B cell (primary cell): Measurements from ENCODE around the gene NPBWR2. TPM values are rescaled to one million over a fixed set of nuclear protein-coding genes. Genes with fewer than 3 reads are reported as not detected.

Experiments used
- ATAC-seq: fragments of 200-7000 bp; cut with Tn5 transposase; one replicate; pipeline ENCODE4 v1.10.0; 2021; ENCODE audit warnings: low read depth, mild to moderate bottlenecking, moderate number of reproducible peaks, moderate library complexity
- CTCF ChIA-PET: fragments of 350-600 bp; sonication (Branson Sonifier 250); formaldehyde crosslinking; loops from one replicate; lab custom pipeline; 2021; ENCODE audit warnings: antibody characterized with exemption, inconsistent platforms; lab: Charles Lee
- POLR2A ChIA-PET: fragments of 350-600 bp; sonication (Branson Sonifier 250); formaldehyde crosslinking; loops from one replicate; lab custom pipeline; 2021; ENCODE audit warnings: antibody characterized with exemption; lab: Charles Lee
- DNase-seq: peaks from one replicate; pipeline ENCODE4 v3.0.0; 2013
- H2AFZ ChIP-seq: 2 replicates; pipeline ENCODE4 v1.6.1; 2012; ENCODE audit warnings: mild to moderate bottlenecking, low read depth, low read length; ENCODE audit not compliant: insufficient read depth, poor library complexity, severe bottlenecking
- H3K27ac ChIP-seq, 2 donors: 1 replicate in 1 of 2; 2 replicates in 1 of 2; pipeline ENCODE4 v1.5.1; 2012 to 2013; ENCODE audit warnings: low read length in 2 of 2, mild to moderate bottlenecking in 2 of 2, moderate library complexity in 1 of 2
- H3K27me3 ChIP-seq, 4 experiments: fragments of 200-600 bp in 1 of 4; sonication (generic) in 1 of 4; replicated peaks in 1 of 4; 1 replicate in 2 of 4; 2 replicates in 2 of 4; pipeline versions ENCODE4 v1.6.1 to v1.7.0; 2013 to 2016; ENCODE audit warnings: low read length in 3 of 4, mild to moderate bottlenecking in 2 of 4, mixed read lengths in 1 of 4, moderate library complexity in 1 of 4; ENCODE audit not compliant: insufficient read depth in 4 of 4, control insufficient read depth in 3 of 4; ENCODE audit errors: control extremely low read depth in 1 of 4
- H3K36me3 ChIP-seq, 2 experiments: replicated peaks in 1 of 2; 1 replicate in 1 of 2; 2 replicates in 1 of 2; pipeline versions ENCODE4 v1.6.1 to v1.7.1; 2013; ENCODE audit warnings: low read length in 1 of 2; ENCODE audit not compliant: insufficient read depth in 2 of 2, control insufficient read depth in 1 of 2; ENCODE audit errors: control extremely low read depth in 1 of 2, extremely low read depth in 1 of 2
- H3K4me1 ChIP-seq, 2 donors: fragments of 200-600 bp in 1 of 2; sonication (generic) in 1 of 2; 1 replicate in 1 of 2; 2 replicates in 1 of 2; pipeline versions ENCODE4 v1.5.1 to v1.6.1; 2013 to 2017; ENCODE audit warnings: low read length in 2 of 2; ENCODE audit not compliant: control insufficient read depth in 2 of 2, insufficient read depth in 2 of 2
- H3K4me2 ChIP-seq: replicated peaks from 2 replicates; pipeline ENCODE3; 2012; ENCODE audit warnings: mild to moderate bottlenecking, low read depth, low read length; ENCODE audit not compliant: poor library complexity, severe bottlenecking
- H3K4me3 ChIP-seq, 5 experiments: fragments of 200-600 bp in 1 of 5; sonication (generic) in 1 of 5; 1 replicate in 3 of 5; 2 replicates in 2 of 5; pipeline versions ENCODE4 v1.5.1 to v1.7.0; 2011 to 2016; ENCODE audit warnings: low read length in 4 of 5, mild to moderate bottlenecking in 4 of 5, low read depth in 2 of 5, control low read depth in 1 of 5, moderate library complexity in 1 of 5; ENCODE audit not compliant: insufficient read depth in 1 of 5; ENCODE audit errors: control extremely low read depth in 1 of 5, extremely low read depth in 1 of 5
- H3K79me2 ChIP-seq: fragments of 200-600 bp; sonication (generic); one replicate; pipeline ENCODE4 v1.6.0; 2016; ENCODE audit warnings: low read length; ENCODE audit not compliant: control insufficient read depth, insufficient read depth
- H3K9ac ChIP-seq: fragments of 200-600 bp; sonication (generic); 2 replicates; pipeline ENCODE4 v1.6.1; 2017; ENCODE audit warnings: mild to moderate bottlenecking, low read length, moderate library complexity
- H3K9me3 ChIP-seq, 3 donors: one replicate each; pipeline versions ENCODE4 v1.6.1 to v1.7.1; 2013; ENCODE audit warnings: low read length in 2 of 3; ENCODE audit not compliant: control insufficient read depth in 2 of 3, insufficient read depth in 1 of 3; ENCODE audit errors: control extremely low read depth in 1 of 3
- H4K20me1 ChIP-seq: 2 replicates; pipeline ENCODE4 v1.6.0; 2012; ENCODE audit warnings: mild to moderate bottlenecking, low read length; ENCODE audit not compliant: insufficient read depth, control insufficient read depth, poor library complexity, severe bottlenecking
- H3K27ac Mint-ChIP-seq: one replicate; pipeline ENCODE4 v1.8.0; 2021; ENCODE audit warnings: mixed read lengths
- H3K27me3 Mint-ChIP-seq: one replicate; pipeline ENCODE4 v1.8.0; 2021; ENCODE audit warnings: mixed read lengths
- H3K4me1 Mint-ChIP-seq: one replicate; pipeline ENCODE4 v1.8.0; 2021; ENCODE audit warnings: mixed read lengths
- H3K4me3 Mint-ChIP-seq: one replicate; pipeline ENCODE4 v1.8.0; 2021; ENCODE audit warnings: mixed read lengths
- H3K9me3 Mint-ChIP-seq: one replicate; pipeline ENCODE4 v1.8.0; 2022; ENCODE audit warnings: mixed read lengths; ENCODE audit not compliant: insufficient read depth
- EZH2 ChIP-seq: IDR thresholded peaks from 2 replicates; pipeline ENCODE4 v1.6.1; 2012; ENCODE audit warnings: borderline replicate concordance, low read depth, mild to moderate bottlenecking, moderate library complexity, low read length; ENCODE audit not compliant: insufficient read depth, poor library complexity, severe bottlenecking
- WGBS: methylation state at CpG from one replicate; pipeline ENCODE4 v1.1.5; 2013; ENCODE audit warnings: missing lambda C conversion rate; ENCODE audit not compliant: insufficient coverage; 5-methylcytosine and 5-hydroxymethylcytosine counted together
- intact Hi-C: fragments of 100-400 bp; cut with micrococcal nuclease; formaldehyde crosslinking; loops from one replicate; pipeline ENCODE4 v1.10.0; 2022
- polyA plus RNA-seq: library from polyadenylated mRNA; depleted of rRNA; stranded (reverse); fragments of >200 nt; gene quantifications from 2 replicates; pipeline ENCODE4 v1.2.3, GENCODE V29; 2012
- total RNA-seq, 2 donors: library from RNA; stranded (reverse); fragments of 120-200 nt in 1 of 2; gene quantifications; 1 replicate in 1 of 2; 2 replicates in 1 of 2; pipeline versions ENCODE4 v1.2.3 to v1.2.4, GENCODE V29; 2013 to 2022
- TF ChIP-seq, protein P1 (sequence below): fragments of 200-600 bp; IDR thresholded peaks from one replicate; pipeline ENCODE4 v1.8.0; 2022; ENCODE audit warnings: antibody characterized with exemption, mild to moderate bottlenecking

Gene NPBWR2
- total and polyA plus RNA-seq, 2 donors (not counting 1 experiment from before 2014, with no cell fraction given), result 0.21 TPM; not detected in 1

DNA sequence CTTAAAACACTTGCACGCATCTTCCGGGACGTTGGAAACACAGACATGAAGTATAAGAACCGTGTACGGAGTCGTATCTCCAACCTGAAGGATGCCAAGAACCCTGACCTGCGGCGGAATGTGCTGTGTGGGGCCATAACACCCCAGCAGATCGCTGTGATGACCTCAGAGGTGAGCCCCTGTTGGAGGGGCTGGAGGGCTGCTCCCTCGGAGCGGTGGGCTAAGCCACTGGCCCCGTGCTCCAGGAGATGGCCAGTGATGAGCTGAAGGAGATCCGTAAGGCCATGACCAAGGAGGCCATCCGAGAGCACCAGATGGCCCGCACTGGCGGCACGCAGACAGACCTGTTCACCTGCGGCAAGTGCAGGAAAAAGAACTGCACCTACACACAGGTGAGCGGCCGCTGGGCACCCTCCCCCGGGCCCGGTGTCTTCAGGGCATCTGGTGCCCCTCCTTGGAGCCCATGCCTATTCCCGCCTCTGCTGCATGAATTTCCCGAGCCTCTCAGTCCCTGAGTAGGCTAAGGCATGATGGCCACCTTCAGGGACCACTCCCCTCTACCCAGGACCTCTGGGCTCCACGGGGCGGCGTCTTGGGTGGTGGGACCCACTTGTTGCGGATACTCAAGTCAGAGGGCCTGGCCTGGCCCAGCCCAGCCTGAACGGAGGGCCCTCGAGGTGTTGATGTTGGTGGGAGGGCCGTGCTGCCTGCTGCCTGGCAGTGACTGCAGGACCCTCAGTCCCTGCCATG lies 36.9 kb downstream of the NPBWR2 start:
- H3K4me2 ChIP-seq, result no peak overlapping the region
- H3K9ac ChIP-seq, result no peak overlapping the region
- H3K27ac Mint-ChIP-seq, result no peak overlapping the region
- no peaks in the 10 kb centered on the region for H3K27me3 ChIP-seq
- H3K79me2 ChIP-seq, result peaks cover 25% of the 10 kb centered on the region
- H3K4me1 ChIP-seq, result peaks cover 38 to 83% of the 10 kb centered on the region in 2 donors
- peaks cover 59% of the 10 kb centered on the region for H3K4me1 Mint-ChIP-seq
- CTCF ChIA-PET, result interaction anchor here (0.7 to 2.3 kb wide), 9 partner anchors 8 to 50 kb away, joined by 4 to 10 read pairs (median 8); partner anchors contain the start of gene LKAAEAR1
- no peaks in the 10 kb centered on the region for H3K9me3 ChIP-seq
- WGBS, result 97% methylated on average over 27 of the region's 31 CpGs
- no peak overlapping the region for H3K4me3 Mint-ChIP-seq
- no peak overlapping the region for H2AFZ ChIP-seq
- intact Hi-C loops, result no loop called here
- H3K9me3 Mint-ChIP-seq, result no peaks in the 10 kb centered on the region
- POLR2A ChIA-PET, result interaction anchor here (0.7 to 2.5 kb wide), 2 partner anchors 8 to 51 kb away, joined by 6 to 19 read pairs; partner anchors contain the start of genes OPRL1 and RGS19
- H4K20me1 ChIP-seq, result peaks cover 55% of the 10 kb centered on the region
- peaks cover 0 to 38% of the 10 kb centered on the region in 2 experiments for H3K36me3 ChIP-seq
- no peak for DNase-seq
- no peak overlapping the region for H3K27ac ChIP-seq
- H3K4me3 ChIP-seq, result no peak overlapping the region
- ATAC-seq, result no peak
- TF ChIP-seq EZH2, result no peak
- TF ChIP-seq, protein P1, sequence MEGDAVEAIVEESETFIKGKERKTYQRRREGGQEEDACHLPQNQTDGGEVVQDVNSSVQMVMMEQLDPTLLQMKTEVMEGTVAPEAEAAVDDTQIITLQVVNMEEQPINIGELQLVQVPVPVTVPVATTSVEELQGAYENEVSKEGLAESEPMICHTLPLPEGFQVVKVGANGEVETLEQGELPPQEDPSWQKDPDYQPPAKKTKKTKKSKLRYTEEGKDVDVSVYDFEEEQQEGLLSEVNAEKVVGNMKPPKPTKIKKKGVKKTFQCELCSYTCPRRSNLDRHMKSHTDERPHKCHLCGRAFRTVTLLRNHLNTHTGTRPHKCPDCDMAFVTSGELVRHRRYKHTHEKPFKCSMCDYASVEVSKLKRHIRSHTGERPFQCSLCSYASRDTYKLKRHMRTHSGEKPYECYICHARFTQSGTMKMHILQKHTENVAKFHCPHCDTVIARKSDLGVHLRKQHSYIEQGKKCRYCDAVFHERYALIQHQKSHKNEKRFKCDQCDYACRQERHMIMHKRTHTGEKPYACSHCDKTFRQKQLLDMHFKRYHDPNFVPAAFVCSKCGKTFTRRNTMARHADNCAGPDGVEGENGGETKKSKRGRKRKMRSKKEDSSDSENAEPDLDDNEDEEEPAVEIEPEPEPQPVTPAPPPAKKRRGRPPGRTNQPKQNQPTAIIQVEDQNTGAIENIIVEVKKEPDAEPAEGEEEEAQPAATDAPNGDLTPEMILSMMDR, result no peak
- H3K27me3 Mint-ChIP-seq, result no peaks in the 10 kb centered on the region
